Omental fat pad (tissue), 4 donors: Measurements from ENCODE around the gene TMEM59L. TPM values are rescaled to one million over a fixed set of nuclear protein-coding genes. Genes with fewer than 3 reads are reported as not detected.

ENCODE experiments used
- ATAC-seq: fragments of 150-250 bp; one replicate; pipeline ENCODE4 v1.9.1; 2016; ENCODE audit warnings: mild to moderate bottlenecking, moderate library complexity; ENCODE audit not compliant: low FRiP score
- DNase-seq: peaks from one replicate; pipeline ENCODE4 v3.0.0-alpha.2; 2019; ENCODE audit warnings: low spot score
- total RNA-seq, 4 donors: library from RNA; depleted of rRNA; stranded (reverse); fragments of >200 nt; gene quantifications; one replicate each; pipeline ENCODE4 v1.1.0, GENCODE V29; 2016
- TF ChIP-seq, protein P1 (sequence below), 3 donors: fragments of 450-650 bp; IDR thresholded peaks; one replicate each; pipeline ENCODE4 v1.5.1; 2016 to 2017; ENCODE audit warnings: antibody characterized with exemption in 3 of 3, mild to moderate bottlenecking in 3 of 3, moderate library complexity in 2 of 3

The TMEM59L gene
- total RNA-seq: under 1 TPM in 2 of 4 donors, not detected in 2; 0.28 to 0.79 TPM

DNA sequence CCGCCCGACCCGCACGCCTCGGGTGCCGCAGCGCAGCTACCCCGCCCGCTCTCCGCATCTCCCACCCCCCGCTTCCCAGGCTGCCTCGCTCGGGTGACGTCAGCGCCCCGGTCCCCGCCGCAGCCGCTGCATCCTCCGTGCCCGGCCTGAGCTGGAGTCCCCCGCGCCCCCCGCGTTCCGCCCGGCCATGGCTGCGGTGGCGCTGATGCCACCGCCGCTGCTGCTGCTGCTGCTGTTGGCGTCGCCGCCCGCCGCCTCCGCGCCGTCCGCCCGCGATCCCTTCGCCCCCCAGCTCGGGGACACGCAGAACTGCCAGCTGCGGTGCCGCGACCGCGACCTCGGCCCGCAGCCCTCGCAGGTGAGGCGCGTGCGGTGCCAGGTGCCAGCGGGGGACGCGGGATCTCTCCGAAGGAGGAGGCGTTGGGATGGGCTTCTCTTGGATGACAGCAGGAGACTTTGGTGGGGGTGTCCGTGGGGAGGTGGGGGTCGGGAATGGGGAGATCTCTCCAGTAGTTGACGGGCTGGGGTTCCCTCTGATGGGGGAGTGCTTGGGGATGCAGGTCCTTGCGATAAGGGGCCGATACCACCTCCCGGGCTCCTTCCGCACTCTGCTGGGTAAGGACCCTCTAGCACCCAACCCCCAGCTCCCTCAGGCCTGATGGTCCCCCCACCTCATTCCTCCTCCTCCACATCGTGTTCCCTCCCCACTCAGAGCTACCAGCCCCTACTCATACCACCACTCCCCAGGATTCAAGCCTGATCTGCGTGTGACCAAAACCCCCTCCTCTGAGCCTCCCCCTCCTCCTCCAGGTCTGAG lies at the start of gene TMEM59L:
Gene TMEM59L, plus strand, starts transcription at position 99 of the 817 bp plus-strand sequence. Its CDS starts 89 bp downstream, at position 188.
- TF ChIP-seq, protein P1, sequence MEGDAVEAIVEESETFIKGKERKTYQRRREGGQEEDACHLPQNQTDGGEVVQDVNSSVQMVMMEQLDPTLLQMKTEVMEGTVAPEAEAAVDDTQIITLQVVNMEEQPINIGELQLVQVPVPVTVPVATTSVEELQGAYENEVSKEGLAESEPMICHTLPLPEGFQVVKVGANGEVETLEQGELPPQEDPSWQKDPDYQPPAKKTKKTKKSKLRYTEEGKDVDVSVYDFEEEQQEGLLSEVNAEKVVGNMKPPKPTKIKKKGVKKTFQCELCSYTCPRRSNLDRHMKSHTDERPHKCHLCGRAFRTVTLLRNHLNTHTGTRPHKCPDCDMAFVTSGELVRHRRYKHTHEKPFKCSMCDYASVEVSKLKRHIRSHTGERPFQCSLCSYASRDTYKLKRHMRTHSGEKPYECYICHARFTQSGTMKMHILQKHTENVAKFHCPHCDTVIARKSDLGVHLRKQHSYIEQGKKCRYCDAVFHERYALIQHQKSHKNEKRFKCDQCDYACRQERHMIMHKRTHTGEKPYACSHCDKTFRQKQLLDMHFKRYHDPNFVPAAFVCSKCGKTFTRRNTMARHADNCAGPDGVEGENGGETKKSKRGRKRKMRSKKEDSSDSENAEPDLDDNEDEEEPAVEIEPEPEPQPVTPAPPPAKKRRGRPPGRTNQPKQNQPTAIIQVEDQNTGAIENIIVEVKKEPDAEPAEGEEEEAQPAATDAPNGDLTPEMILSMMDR (IDR thresholded peaks at IDR 0.05): no peak
- DNase-seq (no peak), ATAC-seq (no peak)

DNA sequence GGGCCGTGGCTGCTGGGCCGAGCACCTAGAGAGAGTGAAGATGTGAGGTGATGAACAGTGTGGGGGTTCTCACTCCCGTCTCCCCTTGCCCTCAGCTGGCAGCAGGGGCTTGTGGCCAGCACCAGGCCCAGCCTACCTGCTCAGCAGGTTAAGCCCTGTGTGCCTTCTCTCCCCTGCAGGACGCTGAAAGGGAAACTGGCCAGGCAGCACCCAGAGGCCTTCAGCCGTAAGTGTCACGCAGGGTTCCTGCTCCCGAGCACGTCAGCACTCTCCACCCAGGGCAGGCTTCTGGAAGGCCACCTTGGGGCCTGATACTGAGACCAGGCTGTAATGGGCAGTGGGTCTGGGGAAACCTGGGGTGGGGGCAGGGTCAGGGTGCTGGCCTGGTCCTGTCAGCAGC lies 45.7 kb upstream of the TMEM59L start:
- TF ChIP-seq, protein P1 (IDR thresholded peaks at IDR 0.05): no peak
- no peak for ATAC-seq
- no peak for DNase-seq

DNA sequence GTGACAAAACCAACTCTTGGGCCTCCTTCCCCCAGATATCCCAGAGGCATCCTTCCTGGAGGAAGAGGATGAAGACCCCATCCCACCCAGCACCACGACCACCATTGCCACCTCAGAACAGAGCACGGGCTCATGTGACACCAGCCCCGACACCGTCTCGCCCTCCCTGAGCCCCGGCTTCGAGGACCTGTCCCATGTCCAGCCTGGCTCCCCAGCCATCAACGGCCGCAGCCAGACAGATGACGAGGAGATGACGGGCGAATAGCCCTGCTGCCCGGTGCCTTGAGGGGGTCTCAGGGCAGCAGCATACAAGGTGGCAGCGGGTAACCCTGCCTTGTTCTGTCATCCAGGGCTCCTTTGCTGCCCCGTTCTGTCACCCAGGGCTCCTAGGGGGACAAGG lies 44.3 kb upstream of the TMEM59L start:
- DNase-seq (no peak), ATAC-seq (no peak)
- TF ChIP-seq, protein P1 (IDR thresholded peaks at IDR 0.05): no peak

DNA sequence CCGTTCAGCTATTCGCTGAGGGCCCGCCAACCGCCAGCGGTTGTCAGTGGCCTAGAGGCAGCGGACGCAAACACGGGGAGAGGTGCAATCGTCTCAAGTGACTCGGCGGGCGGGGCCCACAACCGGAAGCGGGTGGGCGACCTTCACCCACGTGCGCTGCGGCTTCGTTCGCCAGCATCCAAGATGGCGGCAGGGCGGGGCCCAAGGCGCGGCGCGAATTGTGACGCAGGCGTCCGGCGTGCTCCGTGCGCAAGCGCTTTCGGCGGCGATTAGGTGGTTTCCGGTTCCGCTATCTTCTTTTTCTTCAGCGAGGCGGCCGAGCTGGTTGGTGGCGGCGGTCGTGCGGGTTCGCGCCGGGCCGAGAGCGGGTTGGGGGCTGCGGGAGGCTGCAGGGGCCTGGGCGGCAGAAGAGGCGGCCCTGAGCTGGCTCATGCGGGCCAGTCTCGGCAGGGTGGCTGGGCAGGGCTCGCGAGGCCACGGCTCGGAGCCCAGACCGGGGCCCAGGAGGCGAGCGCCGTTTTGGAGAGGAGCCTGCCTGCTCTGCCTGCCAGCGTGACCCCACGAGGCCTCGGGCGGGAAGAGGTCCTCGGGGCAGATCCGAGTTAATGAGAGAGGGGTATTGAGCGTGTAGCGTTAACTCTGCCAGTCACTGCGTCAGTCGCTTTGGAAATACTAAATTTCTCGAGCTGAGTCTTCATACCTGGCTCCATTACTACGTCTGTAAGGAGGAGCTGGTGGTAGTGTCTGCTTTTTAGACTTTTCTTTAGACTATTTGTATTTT lies 40.9 kb upstream of the TMEM59L start, which contains the start of gene UBA52:
Gene UBA52, plus strand, starts transcription at position 294 of the 781 bp plus-strand sequence. CDS start 1,444 bp downstream, outside the sequence.
- peak; percentile 97 for ATAC-seq
- TF ChIP-seq, protein P1 (IDR thresholded peaks at IDR 0.05): no peak

DNA sequence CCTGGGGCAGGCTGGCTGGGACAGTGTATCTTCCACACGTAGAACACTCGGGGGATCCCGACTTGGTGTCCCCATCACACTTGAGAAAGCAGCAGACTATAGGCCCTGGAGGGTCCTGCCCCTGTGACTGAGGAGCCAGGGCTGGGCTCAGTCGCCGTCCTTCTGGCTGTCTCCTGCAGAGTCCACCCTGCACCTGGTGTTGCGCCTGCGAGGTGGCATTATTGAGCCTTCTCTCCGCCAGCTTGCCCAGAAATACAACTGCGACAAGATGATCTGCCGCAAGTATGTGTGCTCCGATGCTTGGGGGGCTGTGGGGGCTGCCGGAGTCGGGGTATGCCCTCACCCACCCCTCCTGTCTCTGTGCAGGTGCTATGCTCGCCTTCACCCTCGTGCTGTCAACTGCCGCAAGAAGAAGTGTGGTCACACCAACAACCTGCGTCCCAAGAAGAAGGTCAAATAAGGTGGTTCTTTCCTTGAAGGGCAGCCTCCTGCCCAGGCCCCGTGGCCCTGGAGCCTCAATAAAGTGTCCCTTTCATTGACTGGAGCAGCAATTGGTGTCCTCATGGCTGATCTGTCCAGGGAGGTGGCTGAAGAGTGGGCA lies 37.9 kb upstream of the TMEM59L start:
- TF ChIP-seq, protein P1 (IDR thresholded peaks at IDR 0.05): no peak
- DNase-seq: no peak
- no peak for ATAC-seq

More for the DNA sequence above, 40.9 kb upstream of the TMEM59L start, which contains the start of gene UBA52:
- peak; percentile 90 for DNase-seq

DNA sequence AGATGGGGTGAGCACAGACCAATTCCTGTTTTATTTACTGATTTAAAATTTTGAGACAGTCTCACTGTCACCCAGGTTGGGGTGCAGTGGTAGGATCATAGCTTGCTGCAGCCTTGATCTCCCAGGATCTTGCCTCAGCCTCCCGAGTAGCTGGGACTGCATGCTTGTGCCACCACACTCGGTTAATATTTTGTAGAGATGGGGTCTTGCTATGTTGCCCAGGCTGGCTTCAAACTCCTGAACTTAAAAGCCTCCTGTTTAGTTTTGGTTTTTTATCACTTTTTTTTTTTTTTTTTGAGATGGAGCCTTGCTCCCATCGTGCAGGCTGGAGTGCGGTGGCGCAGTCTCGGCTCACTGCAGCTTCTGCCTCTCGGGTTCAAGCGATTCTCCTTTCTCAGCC lies 36.3 kb upstream of the TMEM59L start:
- DNase-seq (no peak), ATAC-seq (no peak)
- TF ChIP-seq, protein P1 (IDR thresholded peaks at IDR 0.05): no peak
